CD4-positive, CD25-positive, alpha-beta regulatory T cell (primary cell): Measurements from ENCODE around the gene UBA3. TPM values are rescaled to one million over a fixed set of nuclear protein-coding genes. Genes with fewer than 3 reads are reported as not detected.

Source experiments
- ATAC-seq, 2 donors: fragments of 150-1000 bp; cut with Tn5 transposase; one replicate each; pipeline ENCODE4 v1.10.0; 2021; ENCODE audit warnings: low read depth in 2 of 2, moderate number of reproducible peaks in 2 of 2, moderate library complexity in 1 of 2
- DNase-seq, 3 donors: peaks; one replicate each; pipeline versions ENCODE4 v3.0.0 to v3.0.0-alpha.2; 2012 to 2022; ENCODE audit warnings: mixed read lengths in 1 of 3
- H3K27ac ChIP-seq: one replicate; pipeline ENCODE4 v1.7.0; 2013; ENCODE audit warnings: mild to moderate bottlenecking, low read length; ENCODE audit not compliant: insufficient read depth, poor library complexity, severe bottlenecking
- H3K27me3 ChIP-seq: one replicate; pipeline ENCODE4 v1.7.0; 2013; ENCODE audit warnings: low read length; ENCODE audit not compliant: control insufficient read depth, insufficient read depth
- H3K36me3 ChIP-seq: one replicate; pipeline ENCODE4 v1.7.0; 2013; ENCODE audit warnings: mild to moderate bottlenecking, low read length, moderate library complexity; ENCODE audit not compliant: control insufficient read depth, insufficient read depth
- H3K4me1 ChIP-seq: 2 replicates; pipeline ENCODE4 v1.7.0; 2013; ENCODE audit warnings: mild to moderate bottlenecking, low read length; ENCODE audit not compliant: insufficient read depth, control insufficient read depth, poor library complexity, severe bottlenecking
- H3K4me3 ChIP-seq: one replicate; pipeline ENCODE4 v1.7.0; 2013; ENCODE audit warnings: low read depth, mild to moderate bottlenecking, low read length, moderate library complexity
- H3K9me3 ChIP-seq, 2 experiments: 1 replicate in 1 of 2; 2 replicates in 1 of 2; pipeline ENCODE4 v1.7.0; 2013; ENCODE audit warnings: low read length in 2 of 2, mild to moderate bottlenecking in 1 of 2, moderate library complexity in 1 of 2; ENCODE audit not compliant: control insufficient read depth in 2 of 2
- H3K27ac Mint-ChIP-seq, 3 donors: one replicate each; pipeline ENCODE4 v1.8.0; 2020 to 2022; ENCODE audit warnings: mild to moderate bottlenecking in 3 of 3, mixed read lengths in 3 of 3, moderate library complexity in 2 of 3
- H3K27me3 Mint-ChIP-seq: one replicate; pipeline ENCODE4 v1.8.0; 2022; ENCODE audit warnings: mild to moderate bottlenecking, mixed read lengths
- H3K36me3 Mint-ChIP-seq: one replicate; pipeline ENCODE4 v1.8.0; 2020; ENCODE audit warnings: mixed read lengths
- H3K4me1 Mint-ChIP-seq, 4 donors: one replicate each; pipeline ENCODE4 v1.8.0; 2020 to 2022; ENCODE audit warnings: mixed read lengths in 4 of 4, mild to moderate bottlenecking in 1 of 4
- H3K4me3 Mint-ChIP-seq, 4 donors: one replicate each; pipeline ENCODE4 v1.8.0; 2020 to 2022; ENCODE audit warnings: mild to moderate bottlenecking in 4 of 4, mixed read lengths in 4 of 4, moderate library complexity in 3 of 4
- H3K9me3 Mint-ChIP-seq, 7 donors: one replicate each; pipeline ENCODE4 v1.8.0; 2020 to 2022; ENCODE audit warnings: mixed read lengths in 7 of 7, mild to moderate bottlenecking in 3 of 7, moderate library complexity in 2 of 7
- polyA plus RNA-seq, 4 donors: library from polyadenylated mRNA; unstranded; fragments of 300-500 nt; fragmentation: Illumina TruSeq; gene quantifications; one replicate each; pipeline ENCODE4 v1.2.3, GENCODE V29; 2021
- total RNA-seq: library from RNA; stranded (reverse); gene quantifications from one replicate; pipeline ENCODE4 v1.2.3, GENCODE V29; 2022

The UBA3 gene
- total and polyA plus RNA-seq, 5 donors from 2014 or later: 51.9 to 75.5 (median 62.9) TPM

DNA sequence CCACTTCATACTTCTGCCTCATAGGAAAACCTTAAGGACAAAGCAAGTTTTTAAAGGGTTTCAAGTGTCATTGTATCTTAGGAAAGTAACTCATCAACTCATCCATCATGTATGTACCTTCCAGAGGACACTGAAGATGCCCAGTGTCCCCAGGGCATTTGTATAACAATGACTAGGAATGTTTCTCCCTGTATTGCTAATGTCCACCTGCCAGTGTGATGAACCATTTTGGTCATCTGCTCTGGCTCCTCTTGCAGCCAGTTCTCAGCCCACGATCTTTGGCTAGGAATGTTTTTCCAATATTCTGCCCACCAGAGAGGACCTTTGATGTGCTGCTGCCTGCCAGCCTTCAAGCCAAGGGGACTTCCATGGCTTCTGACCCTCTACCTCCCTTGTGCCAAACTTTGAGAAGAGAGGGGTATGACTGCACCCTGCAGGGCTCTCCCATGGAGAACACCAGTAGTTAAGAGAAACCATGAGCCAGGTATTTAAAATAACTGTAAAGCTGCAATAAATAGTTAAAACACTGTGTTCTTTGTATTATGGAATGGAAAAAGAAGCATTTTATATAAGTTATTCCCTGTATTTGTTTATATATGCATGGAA, 30.9 kb upstream of the UBA3 start:
- H3K9me3 ChIP-seq: no peaks in the 10 kb centered on the region
- H3K27me3 ChIP-seq: no peaks in the 10 kb centered on the region
- H3K4me1 Mint-ChIP-seq: peaks cover 15 to 23% (median 18%) of the 10 kb centered on the region in 4 donors
- ATAC-seq (no peak), DNase-seq (no peak)
- no peaks in the 10 kb centered on the region for H3K4me1 ChIP-seq
- H3K36me3 Mint-ChIP-seq: peaks cover 3% of the 10 kb centered on the region
- H3K27ac Mint-ChIP-seq: peak overlapping the region in 2 of 3 donors; percentile 64 to 71
- no peaks in the 10 kb centered on the region for H3K9me3 Mint-ChIP-seq
- no peak overlapping the region for H3K4me3 ChIP-seq
- H3K36me3 ChIP-seq: peaks cover 5% of the 10 kb centered on the region
- no peak overlapping the region for H3K27ac ChIP-seq
- no peaks in the 10 kb centered on the region for H3K27me3 Mint-ChIP-seq
- no peak overlapping the region for H3K4me3 Mint-ChIP-seq

- Mint-ChIP-seq H3K9me3 (no peaks in the 10 kb centered on the region), H3K27me3 (no peaks in the 10 kb centered on the region)
Observed at GRCh38 chr3:69108811-69109210, 28.6 kb upstream of the UBA3 start.

DNA sequence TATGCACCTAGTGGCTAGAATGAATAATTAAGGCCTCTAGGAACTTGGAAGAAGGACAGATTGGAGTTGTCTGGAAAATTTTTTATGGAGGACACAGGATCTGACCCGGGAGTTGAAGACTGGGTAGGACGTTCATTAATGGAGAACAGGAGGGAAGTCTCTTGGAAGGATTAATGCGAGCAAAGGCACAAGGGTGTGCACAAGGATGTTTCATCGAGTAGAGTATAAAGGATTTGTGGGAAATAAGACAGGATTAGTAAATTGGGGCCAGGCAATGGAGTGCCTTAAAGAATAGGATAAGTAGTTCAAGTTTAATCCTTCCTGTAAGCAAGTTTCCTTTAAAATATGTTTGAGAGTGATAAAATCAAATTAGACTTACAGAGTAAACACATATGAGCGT, 27.7 kb upstream of the UBA3 start:
- Mint-ChIP-seq H3K9me3 (no peaks in the 10 kb centered on the region), H3K4me3 (no peak overlapping the region), H3K36me3 (peaks cover 25% of the 10 kb centered on the region), H3K27ac (peak overlapping the region in 2 of 3 donors; percentile 37 to 66), H3K27me3 (no peaks in the 10 kb centered on the region), H3K4me1 (peaks cover 25 to 47% (median 39%) of the 10 kb centered on the region in 4 donors)
- Histone ChIP-seq H3K36me3 (peaks cover 35% of the 10 kb centered on the region), H3K4me1 (peaks cover 14% of the 10 kb centered on the region), H3K27me3 (no peaks in the 10 kb centered on the region), H3K27ac (no peak overlapping the region), H3K9me3 (no peaks in the 10 kb centered on the region), H3K4me3 (no peak overlapping the region)
- DNase-seq: no peak
- no peak for ATAC-seq

More at GRCh38 chr3:69108811-69109210, 28.6 kb upstream of the UBA3 start:
- Histone ChIP-seq H3K9me3 (no peaks in the 10 kb centered on the region), H3K4me3 (no peak overlapping the region), H3K4me1 (peaks cover 8% of the 10 kb centered on the region), H3K36me3 (peaks cover 26% of the 10 kb centered on the region), H3K27ac (no peak overlapping the region), H3K27me3 (no peaks in the 10 kb centered on the region)
- no peak for ATAC-seq
- H3K4me1 Mint-ChIP-seq: peaks cover 27 to 42% (median 34%) of the 10 kb centered on the region in 4 donors
- H3K36me3 Mint-ChIP-seq: peaks cover 21% of the 10 kb centered on the region
- H3K4me3 Mint-ChIP-seq: no peak overlapping the region
- DNase-seq: no peak
- peak overlapping the region in 2 of 3 donors; percentile 47 to 79 for H3K27ac Mint-ChIP-seq

- no peak overlapping the region for H3K4me3 Mint-ChIP-seq
- H3K9me3 ChIP-seq: no peaks in the 10 kb centered on the region
- no peak overlapping the region for H3K27ac ChIP-seq
- peaks cover 33 to 63% (median 49%) of the 10 kb centered on the region in 4 donors for H3K4me1 Mint-ChIP-seq
- H3K27ac Mint-ChIP-seq: peak overlapping the region; percentile 64 to 71 (median 67)
- no peaks in the 10 kb centered on the region for H3K9me3 Mint-ChIP-seq
- H3K27me3 Mint-ChIP-seq: no peaks in the 10 kb centered on the region
- peaks cover 14% of the 10 kb centered on the region for H3K4me1 ChIP-seq
- peaks cover 36% of the 10 kb centered on the region for H3K36me3 Mint-ChIP-seq
- H3K27me3 ChIP-seq: no peaks in the 10 kb centered on the region
- DNase-seq: no peak
- H3K4me3 ChIP-seq: no peak overlapping the region
- ATAC-seq: no peak
- peaks cover 58% of the 10 kb centered on the region for H3K36me3 ChIP-seq
Observed at GRCh38 chr3:69105320-69105719, 25.2 kb upstream of the UBA3 start.

GRCh38 chr3:69104586-69104985, 24.4 kb upstream of the UBA3 start:
- Histone ChIP-seq H3K27ac (no peak overlapping the region), H3K4me1 (peaks cover 18% of the 10 kb centered on the region), H3K27me3 (no peaks in the 10 kb centered on the region), H3K9me3 (no peaks in the 10 kb centered on the region), H3K36me3 (peaks cover 64% of the 10 kb centered on the region), H3K4me3 (no peak overlapping the region)
- H3K36me3 Mint-ChIP-seq: peaks cover 41% of the 10 kb centered on the region
- H3K4me3 Mint-ChIP-seq: no peak overlapping the region
- DNase-seq (no peak), ATAC-seq (no peak)
- no peaks in the 10 kb centered on the region for H3K27me3 Mint-ChIP-seq
- H3K4me1 Mint-ChIP-seq: peaks cover 38 to 70% (median 54%) of the 10 kb centered on the region in 4 donors
- H3K27ac Mint-ChIP-seq: peak overlapping the region; percentile 6 to 31 (median 24)
- H3K9me3 Mint-ChIP-seq: no peaks in the 10 kb centered on the region

DNA sequence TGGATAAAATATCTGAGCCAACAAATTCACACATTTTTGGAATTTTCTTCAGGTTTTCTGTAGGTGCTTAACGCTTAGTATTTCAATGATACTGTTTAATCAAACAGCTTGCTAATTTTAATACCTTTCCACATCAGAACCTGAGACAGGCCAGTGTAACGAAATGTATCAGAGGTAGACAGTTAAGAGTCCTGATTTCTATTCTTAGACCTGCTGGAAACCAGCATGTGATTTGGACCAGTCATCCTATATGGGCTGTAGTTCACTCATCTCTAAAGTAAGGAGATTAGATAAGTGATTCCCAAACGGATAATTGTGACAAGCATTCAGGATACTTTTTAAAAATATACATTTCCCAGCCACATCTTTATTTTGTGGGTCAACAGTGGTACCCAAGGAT, 23.0 kb upstream of the UBA3 start:
- peaks cover 46% of the 10 kb centered on the region for H3K36me3 Mint-ChIP-seq
- peaks cover 39 to 74% (median 60%) of the 10 kb centered on the region in 4 donors for H3K4me1 Mint-ChIP-seq
- H3K27me3 Mint-ChIP-seq: no peaks in the 10 kb centered on the region
- Histone ChIP-seq H3K27ac (no peak overlapping the region), H3K27me3 (no peaks in the 10 kb centered on the region), H3K4me1 (peaks cover 23% of the 10 kb centered on the region), H3K9me3 (no peaks in the 10 kb centered on the region), H3K4me3 (no peak overlapping the region), H3K36me3 (peaks cover 66% of the 10 kb centered on the region)
- DNase-seq: no peak
- H3K27ac Mint-ChIP-seq: peak overlapping the region in 2 of 3 donors; percentile 6 to 38
- no peak overlapping the region for H3K4me3 Mint-ChIP-seq
- ATAC-seq: no peak
- H3K9me3 Mint-ChIP-seq: no peaks in the 10 kb centered on the region

DNA sequence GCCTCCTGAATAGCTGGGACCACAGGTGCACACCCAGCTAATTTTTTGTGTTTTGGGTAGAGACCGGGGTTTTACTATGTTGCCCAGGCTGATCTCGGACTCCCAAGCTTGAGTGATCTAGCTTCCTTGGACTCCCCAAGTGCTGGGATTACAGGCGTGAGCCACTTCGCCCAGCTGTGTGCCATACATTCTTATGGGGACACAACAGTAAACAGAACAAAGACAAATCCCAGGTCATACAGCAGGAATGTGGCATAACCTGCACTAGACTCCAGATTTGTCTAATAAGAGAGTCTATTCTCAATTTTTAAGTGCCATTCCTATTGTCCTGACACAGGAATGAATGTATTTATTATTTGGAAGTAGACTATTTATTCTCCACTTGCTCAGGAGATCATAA, 22.2 kb upstream of the UBA3 start:
- H3K27me3 ChIP-seq: no peaks in the 10 kb centered on the region
- H3K9me3 Mint-ChIP-seq: no peaks in the 10 kb centered on the region
- peaks cover 51% of the 10 kb centered on the region for H3K36me3 Mint-ChIP-seq
- H3K27me3 Mint-ChIP-seq: no peaks in the 10 kb centered on the region
- H3K36me3 ChIP-seq: peaks cover 70% of the 10 kb centered on the region
- H3K4me1 ChIP-seq: peaks cover 31% of the 10 kb centered on the region
- peak overlapping the region; percentile 0 for H3K27ac ChIP-seq
- no peak for ATAC-seq
- H3K4me1 Mint-ChIP-seq: peaks cover 38 to 77% (median 60%) of the 10 kb centered on the region in 4 donors
- H3K9me3 ChIP-seq: no peaks in the 10 kb centered on the region
- H3K4me3 Mint-ChIP-seq: no peak overlapping the region
- DNase-seq: no peak
- peak overlapping the region in 2 of 3 donors; percentile 41 to 71 for H3K27ac Mint-ChIP-seq
- no peak overlapping the region for H3K4me3 ChIP-seq

- H3K36me3 ChIP-seq: peaks cover 52% of the 10 kb centered on the region
- H3K27me3 ChIP-seq: no peaks in the 10 kb centered on the region
- H3K4me3 ChIP-seq: no peak overlapping the region
- H3K9me3 Mint-ChIP-seq: no peaks in the 10 kb centered on the region
- H3K4me3 Mint-ChIP-seq: peak overlapping the region in 2 of 4 donors; percentile 61 to 66
- H3K27ac Mint-ChIP-seq: peak overlapping the region; percentile 15 to 68 (median 38)
- H3K4me1 Mint-ChIP-seq: peaks cover 44 to 89% (median 71%) of the 10 kb centered on the region in 4 donors
- ATAC-seq: no peak
- H3K4me1 ChIP-seq: peaks cover 57% of the 10 kb centered on the region
- no peaks in the 10 kb centered on the region for H3K27me3 Mint-ChIP-seq
- no peak for DNase-seq
- H3K9me3 ChIP-seq: no peaks in the 10 kb centered on the region
- H3K36me3 Mint-ChIP-seq: peaks cover 45% of the 10 kb centered on the region
- peak overlapping the region; percentile 9 for H3K27ac ChIP-seq
Observed at GRCh38 chr3:69099576-69099975, 19.4 kb upstream of the UBA3 start.
